ENCODE results near the gene ZNF263.

ZNF263 gene

GRCh38 chr16:3328104-3328503 lies 44.8 kb downstream of the ZNF263 start:
- no peak for DNase-seq (ENCODE audit: low read depth)

- no peak for DNase-seq (ENCODE audit: low read depth)
Observed at GRCh38 chr16:3328643-3329042, 45.4 kb downstream of the ZNF263 start.

Measured in activated T-cell treated with anti-CD3 and anti-CD28 coated beads for 48 hours (primary cell).